A549 treated with dexamethasone at 1 μM for 4 hours (cell line): ENCODE results near the gene NRAP. TPM values are rescaled to one million over a fixed set of nuclear protein-coding genes. Genes with fewer than 3 reads are reported as not detected.

Experiments used
- total RNA-seq: library from RNA; stranded (reverse); fragments of 200-300 nt; extraction: Qiagen RNA extraction; gene quantifications from 5 replicates; pipeline ENCODE4 v1.2.3, GENCODE V29; 2022

The NRAP gene, protein sequence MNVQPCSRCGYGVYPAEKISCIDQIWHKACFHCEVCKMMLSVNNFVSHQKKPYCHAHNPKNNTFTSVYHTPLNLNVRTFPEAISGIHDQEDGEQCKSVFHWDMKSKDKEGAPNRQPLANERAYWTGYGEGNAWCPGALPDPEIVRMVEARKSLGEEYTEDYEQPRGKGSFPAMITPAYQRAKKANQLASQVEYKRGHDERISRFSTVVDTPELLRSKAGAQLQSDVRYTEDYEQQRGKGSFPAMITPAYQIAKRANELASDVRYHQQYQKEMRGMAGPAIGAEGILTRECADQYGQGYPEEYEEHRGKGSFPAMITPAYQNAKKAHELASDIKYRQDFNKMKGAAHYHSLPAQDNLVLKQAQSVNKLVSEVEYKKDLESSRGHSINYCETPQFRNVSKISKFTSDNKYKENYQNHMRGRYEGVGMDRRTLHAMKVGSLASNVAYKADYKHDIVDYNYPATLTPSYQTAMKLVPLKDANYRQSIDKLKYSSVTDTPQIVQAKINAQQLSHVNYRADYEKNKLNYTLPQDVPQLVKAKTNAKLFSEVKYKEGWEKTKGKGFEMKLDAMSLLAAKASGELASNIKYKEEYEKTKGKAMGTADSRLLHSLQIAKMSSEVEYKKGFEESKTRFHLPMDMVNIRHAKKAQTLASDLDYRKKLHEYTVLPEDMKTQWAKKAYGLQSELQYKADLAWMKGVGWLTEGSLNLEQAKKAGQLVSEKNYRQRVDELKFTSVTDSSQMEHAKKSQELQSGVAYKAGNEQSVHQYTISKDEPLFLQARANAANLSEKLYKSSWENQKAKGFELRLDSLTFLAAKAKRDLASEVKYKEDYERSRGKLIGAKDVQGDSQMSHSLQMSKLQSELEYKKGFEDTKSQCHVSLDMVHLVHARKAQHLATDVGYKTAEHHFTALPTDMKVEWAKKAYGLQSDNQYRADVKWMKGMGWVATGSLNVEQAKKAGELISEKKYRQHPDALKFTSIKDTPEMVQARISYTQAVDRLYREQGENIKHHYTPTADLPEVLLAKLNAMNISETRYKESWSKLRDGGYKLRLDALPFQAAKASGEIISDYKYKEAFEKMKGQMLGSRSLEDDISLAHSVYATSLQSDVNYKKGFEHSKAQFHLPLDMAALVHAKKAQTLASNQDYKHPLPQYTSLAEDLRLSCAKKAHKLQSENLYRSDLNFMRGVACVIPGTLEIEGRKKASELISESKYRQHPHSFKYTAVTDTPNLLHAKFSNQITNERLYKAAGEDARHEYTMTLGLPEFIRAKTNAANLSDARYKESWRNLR (N-terminal part only)
- total RNA-seq = 0.02 TPM in 1 of 5 replicates, not detected in the others

DNA sequence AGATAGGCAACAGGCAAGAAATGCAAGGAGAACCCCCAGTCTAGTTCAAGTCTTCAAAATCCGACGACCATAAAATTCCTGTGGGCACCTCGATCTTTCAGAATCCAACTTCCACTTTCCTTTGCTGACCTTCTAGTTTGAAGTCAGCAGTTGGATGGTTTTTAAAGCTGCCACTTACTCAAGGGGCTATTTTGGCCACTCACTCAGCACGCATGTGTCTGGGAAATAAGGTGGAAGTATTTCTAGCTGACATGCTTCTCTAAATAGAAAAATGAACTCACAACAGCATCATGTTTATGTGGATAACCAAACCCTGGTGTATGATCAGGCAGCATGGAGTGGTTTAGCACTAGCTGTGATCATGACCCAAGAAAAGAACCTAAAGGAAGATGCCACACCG lies at the start of gene NRAP:
Gene NRAP (minus strand): TSS at position 134 of the 400 bp plus-strand sequence. CDS start 159 bp downstream, outside the sequence.

DNA sequence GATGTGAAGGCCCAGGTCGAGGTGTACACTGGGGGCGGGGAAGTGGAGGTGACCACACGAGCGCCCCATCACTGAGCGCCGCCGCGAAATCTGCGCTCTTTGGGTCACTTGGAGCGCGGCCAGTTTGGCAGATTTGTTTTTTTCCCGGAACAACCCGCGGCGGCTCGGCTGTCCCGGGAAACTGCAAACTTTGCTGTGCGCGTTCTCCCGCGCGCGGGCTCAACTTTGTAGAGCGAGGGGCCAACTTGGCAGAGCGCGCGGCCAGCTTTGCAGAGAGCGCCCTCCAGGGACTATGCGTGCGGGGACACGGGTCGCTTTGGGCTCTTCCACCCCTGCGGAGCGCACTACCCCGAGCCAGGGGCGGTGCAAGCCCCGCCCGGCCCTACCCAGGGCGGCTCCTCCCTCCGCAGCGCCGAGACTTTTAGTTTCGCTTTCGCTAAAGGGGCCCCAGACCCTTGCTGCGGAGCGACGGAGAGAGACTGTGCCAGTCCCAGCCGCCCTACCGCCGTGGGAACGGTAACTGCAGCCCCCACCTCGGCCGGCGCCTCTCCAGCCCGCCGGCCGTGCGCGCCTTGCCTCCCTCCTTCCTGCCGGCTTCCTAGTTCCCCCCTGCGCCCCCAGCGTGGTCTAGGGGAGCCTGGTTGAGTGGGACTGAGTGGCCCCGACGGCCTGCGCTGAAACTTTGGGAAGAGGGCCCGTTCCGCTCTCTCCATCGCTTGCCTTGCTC lies 15.8 kb upstream of the NRAP start, which contains the start of gene CASP7:
Gene CASP7 (plus strand): TSS at position 450 of the 727 bp plus-strand sequence. CDS start 17,582 bp downstream, outside the sequence.

DNA sequence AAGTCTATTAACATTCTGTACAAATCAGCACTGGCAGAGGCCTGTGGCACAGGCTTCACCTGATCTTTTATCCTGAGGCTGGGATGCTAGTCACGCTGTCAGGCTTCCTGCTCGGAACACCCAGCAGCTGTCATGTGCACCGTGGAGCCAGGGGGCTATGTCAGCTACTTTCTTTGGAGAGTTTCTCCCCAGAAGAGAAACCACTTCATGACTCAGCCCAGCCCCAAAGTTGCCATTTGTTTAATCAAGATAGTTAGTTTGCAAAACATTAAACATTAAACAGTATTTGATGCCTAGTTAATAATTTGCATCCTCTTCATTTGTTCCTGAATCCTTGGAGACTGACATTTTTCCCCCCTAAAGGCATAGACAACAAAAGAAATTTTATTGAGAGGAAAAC lies 111.1 kb downstream of the NRAP start, which contains the start of gene HABP2:
Gene HABP2 (plus strand): TSS at position 353 of the 400 bp plus-strand sequence. CDS start 69 bp downstream, outside the sequence.

Other genes with a start within 250 kb of the NRAP start
- gene HABP2, start 111.0 kb downstream of the NRAP start, total RNA-seq = 0.07 to 0.14 TPM (median 0.11 TPM) in 5 replicates
- 24.3 to 32.6 TPM (median 28.6 TPM) in 5 replicates for gene CASP7, start 15.9 kb upstream of the NRAP start, total RNA-seq
- gene PLEKHS1, start 87.6 kb upstream of the NRAP start, total RNA-seq = 0.03 to 0.05 TPM (median 0.04 TPM) in 4 of 5 replicates, not detected in the other
- 8.8 to 11.0 TPM (median 9.9 TPM) in 5 replicates for gene DCLRE1A, start 190.0 kb upstream of the NRAP start, total RNA-seq
- gene NHLRC2, start 190.6 kb upstream of the NRAP start, total RNA-seq = 4.8 to 9.2 TPM (median 7.5 TPM) in 5 replicates